T-helper 17 cell (primary cell): ENCODE measurements around the gene EEF1E1. TPM values are rescaled to one million over a fixed set of nuclear protein-coding genes. Genes with fewer than 3 reads are reported as not detected.
A peak's percentile ranks its signal among the peaks of the same experiment; 100 is the strongest.

ENCODE experiments used
- ATAC-seq: fragments of 150-1000 bp; cut with Tn5 transposase; 2 replicates; pipeline ENCODE4 v1.10.0; 2021; ENCODE audit warnings: mild to moderate bottlenecking, moderate library complexity
- DNase-seq, 3 donors: peaks; one replicate each; pipeline versions ENCODE4 v3.0.0 to v3.0.0-alpha.2; 2020 to 2021
- H3K9me3 ChIP-seq: one replicate; pipeline ENCODE4 v1.7.0; 2013; ENCODE audit warnings: low read length, mild to moderate bottlenecking; ENCODE audit not compliant: control insufficient read depth, poor library complexity, severe bottlenecking
- H3K27ac Mint-ChIP-seq: one replicate; pipeline ENCODE4 v1.8.0; 2022; ENCODE audit warnings: mild to moderate bottlenecking, moderate library complexity, mixed read lengths
- H3K27me3 Mint-ChIP-seq: one replicate; pipeline ENCODE4 v1.8.0; 2022; ENCODE audit warnings: mixed read lengths
- H3K36me3 Mint-ChIP-seq: one replicate; pipeline ENCODE4 v1.8.0; 2022; ENCODE audit warnings: low read depth, mixed read lengths
- H3K4me1 Mint-ChIP-seq: one replicate; pipeline ENCODE4 v1.8.0; 2022; ENCODE audit warnings: mild to moderate bottlenecking, mixed read lengths
- H3K4me3 Mint-ChIP-seq: one replicate; pipeline ENCODE4 v1.8.0; 2022; ENCODE audit warnings: mild to moderate bottlenecking, moderate library complexity, mixed read lengths
- total RNA-seq, 4 donors: library from RNA in 2 of 4; stranded (reverse) in 2 of 4; gene quantifications; one replicate each; pipeline ENCODE4 v1.2.3 and lab custom pipeline; 2022 to 2026

EEF1E1 gene
- total RNA-seq, 2 donors from 2014 or later: 11.7 to 15.5 TPM

GRCh38 chr6:8082954-8083858 is 19.1 kb downstream of the EEF1E1 start:
- Mint-ChIP-seq H3K27ac (no peak overlapping the region), H3K4me3 (no peak overlapping the region)
- DNase-seq: no peak

GRCh38 chr6:8082572-8082953 is 19.8 kb downstream of the EEF1E1 start:
- no peak overlapping the region for H3K4me3 Mint-ChIP-seq
- H3K4me1 Mint-ChIP-seq: peaks cover 9% of the 10 kb centered on the region
- H3K36me3 Mint-ChIP-seq: peaks cover 10% of the 10 kb centered on the region
- H3K27me3 Mint-ChIP-seq: no peaks in the 10 kb centered on the region
- DNase-seq (no peak), ATAC-seq (no peak)
- H3K9me3 ChIP-seq: no peaks in the 10 kb centered on the region
- no peak overlapping the region for H3K27ac Mint-ChIP-seq

More at GRCh38 chr6:8082954-8083858, 19.1 kb downstream of the EEF1E1 start:
- no peaks in the 10 kb centered on the region for H3K9me3 ChIP-seq
- Mint-ChIP-seq H3K4me1 (peaks cover 6% of the 10 kb centered on the region), H3K27me3 (no peaks in the 10 kb centered on the region), H3K36me3 (peaks cover 13% of the 10 kb centered on the region)
- ATAC-seq: no peak

GRCh38 chr6:8080362-8081151 is 21.8 kb downstream of the EEF1E1 start:
- Mint-ChIP-seq H3K27ac (no peak overlapping the region), H3K36me3 (peaks cover 7% of the 10 kb centered on the region), H3K4me1 (peaks cover 5% of the 10 kb centered on the region), H3K4me3 (no peak overlapping the region), H3K27me3 (no peaks in the 10 kb centered on the region)
- DNase-seq (no peak), ATAC-seq (no peak)
- no peaks in the 10 kb centered on the region for H3K9me3 ChIP-seq

GRCh38 chr6:8079126-8079525 is 23.2 kb downstream of the EEF1E1 start:
- DNase-seq (no peak), ATAC-seq (no peak)
- H3K9me3 ChIP-seq: no peaks in the 10 kb centered on the region
- no peak overlapping the region for H3K4me3 Mint-ChIP-seq
- H3K27ac Mint-ChIP-seq: no peak overlapping the region
- H3K27me3 Mint-ChIP-seq: no peaks in the 10 kb centered on the region
- H3K36me3 Mint-ChIP-seq: peaks cover 7% of the 10 kb centered on the region
- peaks cover 5% of the 10 kb centered on the region for H3K4me1 Mint-ChIP-seq

GRCh38 chr6:8077991-8078390 is 24.4 kb downstream of the EEF1E1 start:
- Mint-ChIP-seq H3K4me1 (peaks cover 5% of the 10 kb centered on the region), H3K4me3 (no peak overlapping the region), H3K27ac (no peak overlapping the region), H3K36me3 (peaks cover 5% of the 10 kb centered on the region), H3K27me3 (no peaks in the 10 kb centered on the region)
- no peak for ATAC-seq
- H3K9me3 ChIP-seq: no peaks in the 10 kb centered on the region
- no peak for DNase-seq

GRCh38 chr6:8075704-8076103 is 26.6 kb downstream of the EEF1E1 start:
- H3K36me3 Mint-ChIP-seq: peaks cover 3% of the 10 kb centered on the region
- H3K27me3 Mint-ChIP-seq: no peaks in the 10 kb centered on the region
- peaks cover 3% of the 10 kb centered on the region for H3K4me1 Mint-ChIP-seq
- ATAC-seq (no peak), DNase-seq (no peak)
- H3K27ac Mint-ChIP-seq: no peak overlapping the region
- H3K9me3 ChIP-seq: no peaks in the 10 kb centered on the region
- H3K4me3 Mint-ChIP-seq: no peak overlapping the region

- Mint-ChIP-seq H3K27ac (no peak overlapping the region), H3K4me3 (no peak overlapping the region)
These were observed 27.2 kb downstream of the EEF1E1 start for GRCh38 chr6:8075185-8075584.

GRCh38 chr6:8074213-8074612 is 28.1 kb downstream of the EEF1E1 start:
- H3K27ac Mint-ChIP-seq: no peak overlapping the region
- no peak for DNase-seq
- no peaks in the 10 kb centered on the region for H3K9me3 ChIP-seq
- ATAC-seq: no peak
- no peak overlapping the region for H3K4me3 Mint-ChIP-seq
- no peaks in the 10 kb centered on the region for H3K27me3 Mint-ChIP-seq
- peaks cover 3% of the 10 kb centered on the region for H3K36me3 Mint-ChIP-seq
- H3K4me1 Mint-ChIP-seq: peaks cover 3% of the 10 kb centered on the region

More at GRCh38 chr6:8075185-8075584, 27.2 kb downstream of the EEF1E1 start:
- Mint-ChIP-seq H3K36me3 (peaks cover 3% of the 10 kb centered on the region), H3K4me1 (peaks cover 3% of the 10 kb centered on the region), H3K27me3 (no peaks in the 10 kb centered on the region)
- ATAC-seq: no peak
- H3K9me3 ChIP-seq: no peaks in the 10 kb centered on the region
- DNase-seq: no peak

- H3K9me3 ChIP-seq: no peaks in the 10 kb centered on the region
- ATAC-seq: no peak
- Mint-ChIP-seq H3K36me3 (peaks cover 3% of the 10 kb centered on the region), H3K4me3 (no peak overlapping the region), H3K27me3 (no peaks in the 10 kb centered on the region), H3K27ac (no peak overlapping the region), H3K4me1 (peaks cover 3% of the 10 kb centered on the region)
- DNase-seq: no peak
These were observed 28.6 kb downstream of the EEF1E1 start for GRCh38 chr6:8073758-8074157.

- H3K4me1 Mint-ChIP-seq: no peaks in the 10 kb centered on the region
- H3K27ac Mint-ChIP-seq: no peak overlapping the region
- no peaks in the 10 kb centered on the region for H3K36me3 Mint-ChIP-seq
- no peaks in the 10 kb centered on the region for H3K9me3 ChIP-seq
- H3K4me3 Mint-ChIP-seq: no peak overlapping the region
- no peak for DNase-seq
- ATAC-seq: no peak
- no peaks in the 10 kb centered on the region for H3K27me3 Mint-ChIP-seq
These were observed 31.6 kb downstream of the EEF1E1 start for GRCh38 chr6:8070718-8071117.

- no peak overlapping the region for H3K4me3 Mint-ChIP-seq
- H3K9me3 ChIP-seq: no peaks in the 10 kb centered on the region
- ATAC-seq (no peak), DNase-seq (no peak)
- no peaks in the 10 kb centered on the region for H3K27me3 Mint-ChIP-seq
- peaks cover 8% of the 10 kb centered on the region for H3K4me1 Mint-ChIP-seq
- H3K27ac Mint-ChIP-seq: no peak overlapping the region
- H3K36me3 Mint-ChIP-seq: no peaks in the 10 kb centered on the region
These were observed 32.6 kb downstream of the EEF1E1 start for GRCh38 chr6:8069631-8070284.

GRCh38 chr6:8069151-8069550 is 33.2 kb downstream of the EEF1E1 start:
- ATAC-seq (no peak), DNase-seq (no peak)
- no peak overlapping the region for H3K27ac Mint-ChIP-seq
- H3K4me3 Mint-ChIP-seq: no peak overlapping the region
- H3K36me3 Mint-ChIP-seq: no peaks in the 10 kb centered on the region
- H3K4me1 Mint-ChIP-seq: peaks cover 9% of the 10 kb centered on the region
- no peaks in the 10 kb centered on the region for H3K27me3 Mint-ChIP-seq
- no peaks in the 10 kb centered on the region for H3K9me3 ChIP-seq

GRCh38 chr6:8066108-8066507 is 36.2 kb downstream of the EEF1E1 start:
- Mint-ChIP-seq H3K36me3 (no peaks in the 10 kb centered on the region), H3K27ac (peak overlapping the region; percentile 92), H3K4me3 (no peak overlapping the region), H3K4me1 (peaks cover 12% of the 10 kb centered on the region), H3K27me3 (no peaks in the 10 kb centered on the region)
- H3K9me3 ChIP-seq: no peaks in the 10 kb centered on the region
- no peak for DNase-seq
- ATAC-seq: no peak
